Hepatocyte (in vitro differentiated cells): Measurements from ENCODE around the gene ZSCAN23.

Experiments used
- EZH2 ChIP-seq: fragments of 200-600 bp; sonication (generic); IDR thresholded peaks from 2 replicates; pipeline ENCODE4 v1.6.1; 2016; ENCODE audit warnings: antibody characterized with exemption, mild to moderate bottlenecking, borderline replicate concordance
- TF ChIP-seq, protein P1 (sequence below): fragments of 200-600 bp; sonication (generic); IDR thresholded peaks from 2 replicates; pipeline ENCODE4 v1.5.1; 2016; ENCODE audit warnings: antibody characterized with exemption, mild to moderate bottlenecking; ENCODE audit not compliant: poor library complexity

DNA sequence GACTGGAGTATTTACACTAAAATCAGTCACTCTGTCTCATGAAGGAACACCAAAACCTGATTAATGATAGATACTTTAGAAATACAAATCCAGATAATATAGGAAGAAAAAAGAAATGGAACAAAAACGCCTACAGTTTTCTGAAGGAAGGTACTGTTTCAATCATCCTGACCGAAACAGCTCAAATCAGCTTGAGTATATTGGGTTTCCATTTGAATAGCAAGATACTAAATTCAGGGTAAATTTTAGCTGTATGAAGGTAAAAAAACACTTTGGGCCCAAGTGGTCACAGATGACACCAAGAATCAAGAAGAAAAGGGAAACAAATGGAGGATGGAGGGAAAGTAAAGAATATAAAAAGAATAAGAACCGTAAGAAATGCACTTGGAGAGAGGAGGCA, 6.9 kb downstream of the ZSCAN23 start:
- TF ChIP-seq, protein P1, sequence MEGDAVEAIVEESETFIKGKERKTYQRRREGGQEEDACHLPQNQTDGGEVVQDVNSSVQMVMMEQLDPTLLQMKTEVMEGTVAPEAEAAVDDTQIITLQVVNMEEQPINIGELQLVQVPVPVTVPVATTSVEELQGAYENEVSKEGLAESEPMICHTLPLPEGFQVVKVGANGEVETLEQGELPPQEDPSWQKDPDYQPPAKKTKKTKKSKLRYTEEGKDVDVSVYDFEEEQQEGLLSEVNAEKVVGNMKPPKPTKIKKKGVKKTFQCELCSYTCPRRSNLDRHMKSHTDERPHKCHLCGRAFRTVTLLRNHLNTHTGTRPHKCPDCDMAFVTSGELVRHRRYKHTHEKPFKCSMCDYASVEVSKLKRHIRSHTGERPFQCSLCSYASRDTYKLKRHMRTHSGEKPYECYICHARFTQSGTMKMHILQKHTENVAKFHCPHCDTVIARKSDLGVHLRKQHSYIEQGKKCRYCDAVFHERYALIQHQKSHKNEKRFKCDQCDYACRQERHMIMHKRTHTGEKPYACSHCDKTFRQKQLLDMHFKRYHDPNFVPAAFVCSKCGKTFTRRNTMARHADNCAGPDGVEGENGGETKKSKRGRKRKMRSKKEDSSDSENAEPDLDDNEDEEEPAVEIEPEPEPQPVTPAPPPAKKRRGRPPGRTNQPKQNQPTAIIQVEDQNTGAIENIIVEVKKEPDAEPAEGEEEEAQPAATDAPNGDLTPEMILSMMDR = no peak
- no peak for TF ChIP-seq EZH2
